Measurements from ENCODE around the gene SIPA1.

- TF ChIP-seq CTCF (IDR thresholded peaks at IDR 0.05), result no peak
- no peak for TF ChIP-seq ZFX (IDR thresholded peaks at IDR 0.05; ENCODE audit: borderline replicate concordance)
These were observed 7.7 kb upstream of the SIPA1 start for GRCh38 chr11:65630215-65630614.

All from 22Rv1 (cell line).